ENCODE data around the gene PKLR.
A peak's percentile ranks its signal among the peaks of the same experiment; 100 is the strongest.
"Not testable (repeated sequence)": the region's sequence is repeated elsewhere in the genome, so short reads cannot be mapped to it uniquely, and the experiment has no call there.

The PKLR gene

DNA sequence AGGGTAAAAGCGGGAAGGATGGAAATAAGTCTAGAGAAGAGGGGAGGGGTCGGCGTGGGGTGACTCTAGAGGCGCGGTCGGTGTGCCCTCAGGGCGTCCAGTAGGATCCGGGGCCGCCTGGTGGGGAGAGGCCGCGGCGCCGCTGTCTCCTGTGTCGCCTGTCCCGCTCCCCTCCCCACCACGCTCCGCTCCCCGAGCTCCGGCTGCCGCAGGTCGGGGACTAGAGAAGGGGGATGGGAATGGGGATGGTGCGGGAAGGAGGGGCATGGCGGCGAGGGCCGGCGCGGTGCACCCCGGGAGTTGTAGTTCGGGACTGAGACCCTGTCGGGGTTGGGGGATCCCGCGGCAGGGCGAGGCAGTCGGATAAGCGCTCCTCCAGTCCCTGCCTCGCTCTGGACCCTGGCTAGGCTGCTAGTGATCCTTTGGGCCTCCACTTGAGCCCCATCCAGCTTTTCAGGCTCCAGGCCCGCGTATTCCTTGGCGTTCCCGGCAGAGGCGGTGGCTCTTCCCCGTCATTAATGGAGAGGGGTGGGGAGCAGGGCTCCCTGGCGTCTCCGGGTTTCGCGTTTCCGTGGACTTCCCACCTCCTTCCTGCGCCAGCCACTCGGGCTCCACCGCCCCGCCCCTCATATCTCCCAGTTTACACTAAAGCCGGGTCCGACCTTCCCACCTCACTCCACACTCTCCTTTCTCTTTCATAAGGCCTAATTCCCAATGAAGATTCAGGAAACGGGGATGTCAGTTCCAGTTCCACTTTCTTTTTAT lies 45.8 kb downstream of the PKLR start, which contains the start of gene ENTREP3:
ENTREP3 (minus strand) TSS at position 241 of the 765 bp plus-strand sequence. CDS start 606 bp downstream, outside the sequence.
- peak; percentile 95 for DNase-seq (ENCODE audit: low read depth, low spot score)

DNA sequence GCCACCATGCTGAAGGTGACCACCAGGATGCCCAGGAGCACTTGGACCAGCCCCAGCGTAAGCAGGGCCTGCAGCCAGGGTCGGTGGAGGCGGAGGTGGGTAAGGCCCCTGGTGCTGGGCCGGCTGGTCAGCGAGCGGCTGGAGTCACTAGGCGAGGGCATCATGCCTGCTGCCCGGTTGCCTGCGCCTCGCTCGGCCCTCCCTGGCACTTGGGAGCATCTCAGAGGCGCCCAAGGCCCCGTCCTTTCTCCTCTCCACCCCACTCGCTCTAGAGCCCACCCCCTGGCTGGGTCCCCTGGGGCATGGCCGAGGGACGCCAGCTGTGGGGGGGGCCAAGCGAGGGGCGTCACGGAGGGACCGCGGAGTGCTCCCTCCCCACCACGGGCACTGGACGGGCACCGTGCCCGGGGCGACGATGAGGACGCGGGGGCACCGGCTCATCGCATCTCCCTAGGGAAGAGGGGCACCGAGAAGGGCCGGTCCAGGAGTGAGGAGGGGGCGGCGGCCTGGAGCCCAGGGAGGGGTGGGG lies 46.5 kb downstream of the PKLR start:
- DNase-seq (ENCODE audit: low read depth, low spot score): peak; percentile 55

DNA sequence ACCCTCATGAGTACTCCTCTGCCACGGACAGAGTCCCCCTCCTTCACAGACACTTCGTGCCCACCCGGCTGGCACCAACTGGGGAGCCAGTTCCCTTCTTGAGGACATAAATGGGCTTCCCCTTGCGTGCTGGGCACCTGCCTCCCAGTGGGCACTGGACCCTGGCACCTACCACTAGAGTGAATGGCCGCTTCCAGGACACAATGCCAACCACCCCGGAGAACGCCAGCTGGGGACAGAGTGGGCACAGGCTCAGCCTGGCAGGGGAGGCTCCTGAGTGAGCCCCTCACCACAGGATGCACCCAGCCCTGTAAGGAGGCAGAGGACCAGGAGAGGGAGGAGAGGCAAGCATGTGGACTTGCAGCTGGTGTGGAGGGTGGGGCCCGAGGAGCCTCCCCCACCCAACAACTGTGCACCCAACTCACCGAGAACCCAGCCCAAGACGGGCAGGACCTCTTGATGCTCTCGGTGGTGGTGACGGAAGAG lies 47.0 kb downstream of the PKLR start:
- no peak for DNase-seq (ENCODE audit: low read depth, low spot score)

DNA sequence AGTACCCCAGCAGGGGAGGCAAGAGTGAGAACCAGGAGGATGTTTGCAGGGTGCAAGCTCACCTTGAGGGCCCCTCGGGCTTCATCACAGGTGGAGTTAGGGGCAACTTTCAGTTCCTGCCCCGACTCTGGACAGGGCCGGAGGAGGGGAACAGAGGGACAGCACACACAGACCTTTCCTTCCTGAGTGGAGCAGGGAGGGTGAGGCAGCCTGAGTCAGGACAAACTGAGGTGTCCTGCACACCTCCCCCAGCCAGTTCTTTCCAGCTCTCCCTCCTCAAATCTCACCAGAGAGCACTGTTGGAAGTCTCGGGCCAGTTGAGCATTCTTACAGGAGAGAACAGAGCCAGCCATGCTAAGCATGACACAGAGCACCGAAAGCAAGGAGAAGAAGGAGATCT lies 47.4 kb downstream of the PKLR start:
- peak; percentile 34 for DNase-seq (ENCODE audit: low read depth, low spot score)

DNA sequence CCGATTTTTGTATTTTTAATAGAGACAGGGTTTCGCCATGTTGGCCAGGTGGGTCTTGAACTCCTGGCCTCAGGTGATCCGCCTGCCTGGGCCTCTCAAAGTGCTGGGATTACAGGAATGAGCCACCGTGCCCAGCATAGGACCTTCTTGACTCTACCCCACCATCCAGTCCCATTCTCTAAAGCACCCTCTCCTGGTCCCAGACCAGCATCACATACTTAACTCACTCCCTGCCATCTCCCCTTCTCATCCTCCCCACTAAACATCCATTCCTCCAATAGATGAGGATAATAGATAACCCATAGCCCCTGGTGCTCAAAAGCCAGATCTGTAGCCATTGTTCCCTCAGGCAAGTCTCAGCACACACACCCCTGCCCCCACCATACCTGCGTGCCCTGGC lies 48.0 kb downstream of the PKLR start:
- DNase-seq (ENCODE audit: low read depth, low spot score): peak; percentile 28

DNA sequence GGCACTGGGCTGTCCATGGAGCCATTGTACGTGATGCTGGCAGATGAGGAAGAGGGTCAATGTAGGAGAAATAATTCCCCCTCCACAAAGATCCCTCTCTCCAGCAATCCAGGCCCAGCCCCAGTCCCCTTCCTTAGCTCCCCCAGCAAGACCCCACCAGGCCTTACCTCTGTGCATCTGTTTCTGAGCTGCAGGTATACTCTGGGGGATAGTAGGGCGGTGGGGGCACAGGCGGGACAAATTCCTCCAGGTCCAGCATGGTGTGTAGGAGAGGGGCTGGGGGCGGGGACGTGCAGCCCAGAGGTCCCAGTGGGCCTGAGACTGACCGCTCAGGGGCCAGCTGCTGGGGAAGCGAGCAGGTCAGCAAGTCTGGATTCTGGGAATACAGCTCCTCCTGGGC lies 49.7 kb downstream of the PKLR start:
- DNase-seq (ENCODE audit: low read depth, low spot score): no peak

DNA sequence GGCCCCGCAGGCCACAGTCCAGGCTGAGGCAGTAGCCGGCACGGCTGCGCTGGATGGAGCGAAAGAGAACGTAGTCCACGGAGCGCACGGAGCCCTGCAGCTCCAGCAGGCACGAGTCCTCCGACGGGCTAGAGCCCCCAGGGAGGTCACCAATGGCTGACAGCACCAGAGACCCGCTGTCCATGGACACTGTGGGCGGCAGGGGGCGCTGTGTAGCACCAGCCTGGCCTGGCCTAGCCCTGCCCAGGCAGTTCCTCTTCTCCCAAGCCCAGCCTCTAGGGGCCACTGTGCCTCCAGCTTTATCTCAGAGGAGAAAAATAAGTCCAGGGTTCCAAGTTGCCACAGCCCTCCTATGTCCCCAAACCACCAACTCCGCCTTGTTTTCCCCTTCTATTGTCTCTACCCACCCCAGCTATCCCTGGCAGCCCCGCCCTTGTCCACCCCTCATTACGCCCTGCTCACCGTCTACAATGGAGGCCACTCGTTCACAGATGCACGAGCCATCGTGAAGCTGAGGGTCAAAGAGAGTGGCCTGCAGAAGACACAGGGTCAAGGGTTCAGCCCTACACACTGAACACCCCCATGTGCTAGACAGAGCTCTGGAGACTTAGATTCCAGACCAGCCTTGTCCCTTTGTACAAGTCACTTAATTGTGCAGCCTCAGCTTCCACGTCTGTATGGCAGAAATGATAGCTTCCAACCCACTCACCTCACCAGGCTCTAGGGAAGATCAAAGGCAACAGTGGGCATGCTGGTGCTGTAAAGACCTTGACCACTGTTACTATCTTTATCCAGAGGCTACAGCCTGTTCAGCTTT lies 50.4 kb downstream of the PKLR start:
- DNase-seq (ENCODE audit: low read depth, low spot score): peak; percentile 97

DNA sequence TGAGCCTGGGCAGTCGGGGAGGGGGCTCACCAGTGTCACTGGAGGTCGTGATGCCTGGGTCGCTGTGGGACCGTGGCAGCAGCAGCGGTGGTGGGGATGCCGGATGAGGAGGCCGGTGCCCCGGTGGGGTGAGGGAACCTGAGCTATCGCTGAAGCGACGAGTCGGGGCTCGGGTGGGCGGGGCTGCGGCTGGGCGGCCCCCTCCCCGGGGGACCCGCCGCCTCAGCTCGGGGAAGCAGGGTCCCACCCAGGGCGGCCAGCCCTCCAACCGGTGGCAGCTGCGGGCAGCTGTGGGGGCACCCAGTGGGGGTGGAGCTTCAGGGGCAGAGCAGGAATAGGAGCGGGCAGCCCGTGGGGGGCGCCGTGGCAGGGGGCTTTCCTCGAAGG lies 51.0 kb downstream of the PKLR start:
- no peak for DNase-seq (ENCODE audit: low read depth, low spot score)

DNA sequence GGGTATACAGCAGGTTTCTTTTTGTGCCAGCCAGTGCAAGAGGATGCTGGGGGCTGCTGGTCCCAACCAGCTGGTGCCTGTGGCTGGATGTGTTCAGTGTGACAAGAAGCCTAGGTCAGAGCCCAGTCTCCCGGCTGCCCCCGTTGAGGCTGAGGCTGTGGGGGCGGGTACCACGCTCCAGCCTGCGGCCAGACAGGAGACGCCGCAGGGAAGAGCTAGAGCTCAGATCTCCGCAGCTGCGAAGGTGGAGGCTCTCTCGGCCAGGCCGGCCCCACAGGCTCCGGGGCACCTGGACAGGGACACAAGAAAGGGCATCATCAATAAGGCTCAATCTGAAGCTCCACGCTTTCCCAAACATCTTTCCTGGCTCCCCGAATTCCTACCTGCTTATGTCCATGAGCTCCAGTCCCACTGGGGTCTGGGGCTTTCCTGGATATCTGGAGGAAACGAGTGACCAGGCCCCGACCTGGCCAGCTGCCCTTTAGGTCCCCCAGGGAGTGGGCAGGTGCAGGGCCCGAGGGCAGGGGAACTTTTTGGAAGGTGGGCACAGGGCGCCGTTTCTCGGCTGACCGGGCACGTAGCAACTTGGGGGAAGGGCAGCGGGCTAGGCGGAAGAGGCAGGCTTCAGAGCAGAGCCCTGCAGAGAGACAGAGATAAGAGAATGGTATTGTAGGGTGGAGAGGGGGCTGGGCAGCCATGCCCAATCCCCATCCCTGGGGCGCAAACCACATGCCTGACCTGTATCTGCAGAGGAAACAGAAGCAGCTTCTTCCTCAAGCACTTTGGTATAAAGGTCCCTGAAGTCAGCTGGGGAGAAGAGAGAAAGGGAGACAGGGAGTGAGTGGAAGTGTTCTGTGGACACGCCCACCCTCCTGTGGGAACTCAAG lies 53.3 kb downstream of the PKLR start:
- DNase-seq (ENCODE audit: low read depth, low spot score): no peak

DNA sequence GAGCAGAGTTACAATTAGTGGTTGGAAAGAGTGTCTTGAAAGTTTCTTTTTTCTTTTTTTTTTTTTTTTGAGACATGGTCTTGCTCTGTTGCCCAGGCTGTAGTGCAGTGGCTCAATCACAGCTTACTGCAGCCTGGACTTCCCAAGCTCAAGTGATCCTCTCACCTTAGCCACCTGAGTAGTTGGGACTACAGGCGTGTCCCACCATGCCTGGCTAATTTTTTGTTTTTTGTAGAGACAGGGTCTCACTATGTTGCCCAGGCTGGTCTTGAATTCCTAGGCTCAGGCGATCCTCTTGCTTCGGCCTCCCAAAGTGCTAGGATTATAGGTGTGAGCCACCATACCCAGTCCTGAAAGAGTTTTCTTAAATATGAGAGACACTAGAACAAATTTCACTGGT lies 54.4 kb downstream of the PKLR start:
- DNase-seq (ENCODE audit: low read depth, low spot score): not testable (repeated sequence)

DNA sequence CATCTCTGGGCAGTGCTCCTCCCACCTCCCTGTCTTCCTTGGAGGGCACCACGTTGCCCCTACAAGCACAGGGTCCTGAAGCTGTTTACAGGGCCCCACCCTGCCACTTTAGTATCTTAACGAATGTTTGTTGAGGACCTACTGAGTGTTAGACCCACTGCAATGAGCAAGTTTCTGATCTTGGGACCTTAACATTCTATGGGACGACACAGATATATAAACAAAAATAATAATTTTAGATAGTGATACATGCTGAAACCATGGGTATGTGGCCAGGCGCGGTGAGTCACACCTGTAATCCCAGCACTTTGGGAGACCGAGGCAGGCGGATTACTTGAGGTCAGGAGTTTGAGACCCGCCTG lies 56.1 kb downstream of the PKLR start:
- no peak for DNase-seq (ENCODE audit: low read depth, low spot score)

DNA sequence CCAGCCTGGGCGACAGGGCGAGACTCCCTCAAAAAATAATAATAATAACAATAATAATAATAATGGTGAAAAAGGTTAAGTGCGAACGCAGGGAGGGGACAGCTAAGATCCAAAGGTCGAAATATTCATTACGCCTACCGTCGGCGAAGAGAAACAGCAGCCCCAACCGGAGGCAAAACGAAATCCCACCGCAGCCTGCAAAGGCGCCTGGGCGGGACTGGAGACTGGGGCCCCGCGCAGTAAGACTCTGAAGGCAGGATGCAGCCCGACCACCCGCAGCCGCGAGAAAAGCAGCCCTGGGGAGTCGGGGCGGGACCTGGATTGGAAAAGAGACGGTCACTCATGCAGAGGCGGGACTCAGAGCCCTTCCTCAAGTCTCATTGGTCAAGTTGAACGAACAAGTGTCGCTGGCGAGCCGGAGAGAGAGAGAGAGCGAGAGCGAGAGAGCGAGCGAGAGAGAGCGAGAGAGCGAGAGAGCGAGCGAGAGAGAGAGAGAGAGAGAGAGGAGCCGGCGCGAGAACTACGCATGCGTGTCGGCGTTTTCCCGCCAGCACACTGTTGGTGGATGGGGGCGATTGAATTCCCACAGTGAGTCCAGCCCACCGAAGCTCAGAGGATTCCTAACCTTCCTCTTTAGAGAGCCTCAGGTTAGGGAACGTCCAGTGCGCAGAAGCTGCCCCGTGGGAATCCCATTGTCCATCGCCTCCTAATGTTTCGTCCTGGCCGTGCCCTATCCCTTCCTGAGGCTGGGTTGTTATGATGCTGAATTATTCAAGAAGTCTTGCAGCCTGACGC lies 56.7 kb downstream of the PKLR start:
- peak; percentile 99 for DNase-seq (ENCODE audit: low read depth, low spot score)

DNA sequence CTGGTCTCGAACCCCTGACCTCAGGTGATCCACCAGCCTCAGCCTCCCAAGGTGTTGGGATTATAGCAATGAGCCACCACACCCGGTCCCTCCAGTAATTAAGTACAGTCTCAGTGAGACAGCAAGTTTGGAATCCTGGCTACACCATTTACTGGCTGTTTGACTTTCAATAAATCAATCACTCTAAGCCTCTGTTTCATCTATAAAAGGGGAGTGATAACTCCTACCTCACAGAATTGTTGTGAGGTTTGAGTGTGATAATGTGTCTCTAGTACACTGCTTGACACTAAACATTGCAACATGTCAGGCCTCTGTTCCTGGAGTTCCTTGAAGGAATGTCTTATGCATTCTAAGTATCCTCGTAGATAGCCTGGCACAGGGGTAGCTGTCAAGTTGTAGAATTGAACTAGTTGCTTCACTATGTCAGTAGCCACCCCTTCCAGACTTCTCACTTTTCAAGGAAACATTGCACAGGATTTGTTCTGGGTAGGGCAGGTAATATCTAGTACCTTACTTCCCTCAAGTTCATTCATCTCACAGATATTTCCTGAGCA lies 58.4 kb downstream of the PKLR start:
- no peak for DNase-seq (ENCODE audit: low read depth, low spot score)

DNA sequence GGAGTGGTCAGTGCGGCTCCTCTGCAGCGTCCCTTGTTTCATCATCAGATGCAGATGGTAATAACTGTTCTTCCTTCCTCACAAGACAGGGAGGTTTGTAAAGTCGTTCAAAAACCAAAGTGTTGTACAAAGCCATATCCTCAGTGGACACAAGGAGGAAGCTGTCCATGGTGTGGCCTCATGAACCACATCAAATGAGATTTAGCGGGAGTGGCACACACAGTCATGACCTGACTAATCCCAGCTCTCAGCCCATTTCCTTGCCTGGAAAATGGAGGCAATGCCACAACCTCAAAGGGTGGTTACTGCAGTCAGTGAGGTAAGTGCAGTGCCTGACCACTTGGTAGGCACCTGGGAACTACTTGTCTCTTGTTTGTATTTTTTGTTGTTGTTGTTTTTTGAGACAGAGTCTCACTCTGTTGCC lies 59.4 kb downstream of the PKLR start:
- no peak for DNase-seq (ENCODE audit: low read depth, low spot score)

DNA sequence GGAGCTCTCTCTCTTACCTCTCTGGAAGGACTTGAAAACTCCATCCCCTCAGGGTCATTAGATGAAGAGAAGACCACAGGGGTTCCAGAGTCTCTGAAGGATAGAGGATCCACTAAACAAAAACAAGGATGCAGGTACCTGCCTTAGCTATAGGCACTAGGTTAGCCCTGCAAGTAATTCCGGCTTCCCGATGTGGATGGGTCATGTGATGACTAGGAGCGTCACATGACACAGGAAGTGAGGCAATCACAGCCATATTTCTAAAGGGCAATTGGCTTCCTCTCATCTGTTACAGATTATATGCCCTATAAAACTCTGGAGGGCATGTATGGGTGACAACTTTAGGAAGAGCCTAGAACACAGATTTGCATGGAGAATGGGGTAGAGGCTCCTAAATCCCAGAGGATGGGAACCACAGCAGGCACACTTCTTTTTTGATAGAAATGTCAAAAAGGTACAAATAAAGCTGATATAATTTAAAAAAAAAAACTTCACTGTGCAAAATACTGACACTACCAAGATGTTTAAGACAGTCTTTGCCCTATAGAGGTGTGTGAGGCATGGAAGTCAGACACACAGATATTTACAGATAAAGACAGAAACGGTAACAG lies 60.1 kb downstream of the PKLR start:
- peak; percentile 83 for DNase-seq (ENCODE audit: low read depth, low spot score)

Data from astrocyte of the hippocampus (primary cell).